Measurements from ENCODE around the gene SEMG2.

DNA sequence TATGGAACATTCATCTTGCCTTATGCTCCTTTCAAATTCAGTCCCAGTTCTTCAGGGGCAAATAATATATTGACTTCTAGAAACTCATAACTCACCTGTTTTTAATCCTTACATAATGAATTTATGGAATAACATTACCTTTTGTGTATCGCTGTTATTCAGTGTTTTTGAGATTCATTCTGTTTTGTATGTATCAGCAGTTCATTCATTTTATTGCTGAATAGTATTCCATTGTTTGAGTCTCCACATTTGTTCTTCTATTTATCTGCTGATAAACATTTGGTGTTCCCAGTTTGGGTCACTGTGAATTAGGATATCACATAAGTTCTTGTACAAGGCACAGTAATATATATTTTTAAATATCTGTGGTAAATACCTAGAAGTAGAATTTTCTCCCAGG, 5.1 kb downstream of the SEMG2 start:
- TF ChIP-seq, protein P1, sequence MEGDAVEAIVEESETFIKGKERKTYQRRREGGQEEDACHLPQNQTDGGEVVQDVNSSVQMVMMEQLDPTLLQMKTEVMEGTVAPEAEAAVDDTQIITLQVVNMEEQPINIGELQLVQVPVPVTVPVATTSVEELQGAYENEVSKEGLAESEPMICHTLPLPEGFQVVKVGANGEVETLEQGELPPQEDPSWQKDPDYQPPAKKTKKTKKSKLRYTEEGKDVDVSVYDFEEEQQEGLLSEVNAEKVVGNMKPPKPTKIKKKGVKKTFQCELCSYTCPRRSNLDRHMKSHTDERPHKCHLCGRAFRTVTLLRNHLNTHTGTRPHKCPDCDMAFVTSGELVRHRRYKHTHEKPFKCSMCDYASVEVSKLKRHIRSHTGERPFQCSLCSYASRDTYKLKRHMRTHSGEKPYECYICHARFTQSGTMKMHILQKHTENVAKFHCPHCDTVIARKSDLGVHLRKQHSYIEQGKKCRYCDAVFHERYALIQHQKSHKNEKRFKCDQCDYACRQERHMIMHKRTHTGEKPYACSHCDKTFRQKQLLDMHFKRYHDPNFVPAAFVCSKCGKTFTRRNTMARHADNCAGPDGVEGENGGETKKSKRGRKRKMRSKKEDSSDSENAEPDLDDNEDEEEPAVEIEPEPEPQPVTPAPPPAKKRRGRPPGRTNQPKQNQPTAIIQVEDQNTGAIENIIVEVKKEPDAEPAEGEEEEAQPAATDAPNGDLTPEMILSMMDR (IDR thresholded peaks at IDR 0.05) = no peak
- TF ChIP-seq, protein P2, sequence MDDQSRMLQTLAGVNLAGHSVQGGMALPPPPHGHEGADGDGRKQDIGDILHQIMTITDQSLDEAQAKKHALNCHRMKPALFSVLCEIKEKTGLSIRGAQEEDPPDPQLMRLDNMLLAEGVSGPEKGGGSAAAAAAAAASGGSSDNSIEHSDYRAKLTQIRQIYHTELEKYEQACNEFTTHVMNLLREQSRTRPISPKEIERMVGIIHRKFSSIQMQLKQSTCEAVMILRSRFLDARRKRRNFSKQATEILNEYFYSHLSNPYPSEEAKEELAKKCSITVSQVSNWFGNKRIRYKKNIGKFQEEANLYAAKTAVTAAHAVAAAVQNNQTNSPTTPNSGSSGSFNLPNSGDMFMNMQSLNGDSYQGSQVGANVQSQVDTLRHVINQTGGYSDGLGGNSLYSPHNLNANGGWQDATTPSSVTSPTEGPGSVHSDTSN (IDR thresholded peaks at IDR 0.05) = no peak
- TF ChIP-seq, protein P3, sequence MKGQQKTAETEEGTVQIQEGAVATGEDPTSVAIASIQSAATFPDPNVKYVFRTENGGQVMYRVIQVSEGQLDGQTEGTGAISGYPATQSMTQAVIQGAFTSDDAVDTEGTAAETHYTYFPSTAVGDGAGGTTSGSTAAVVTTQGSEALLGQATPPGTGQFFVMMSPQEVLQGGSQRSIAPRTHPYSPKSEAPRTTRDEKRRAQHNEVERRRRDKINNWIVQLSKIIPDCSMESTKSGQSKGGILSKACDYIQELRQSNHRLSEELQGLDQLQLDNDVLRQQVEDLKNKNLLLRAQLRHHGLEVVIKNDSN (IDR thresholded peaks at IDR 0.05; ENCODE audit: borderline replicate concordance, low read depth) = no peak
- TF ChIP-seq, protein P4, sequence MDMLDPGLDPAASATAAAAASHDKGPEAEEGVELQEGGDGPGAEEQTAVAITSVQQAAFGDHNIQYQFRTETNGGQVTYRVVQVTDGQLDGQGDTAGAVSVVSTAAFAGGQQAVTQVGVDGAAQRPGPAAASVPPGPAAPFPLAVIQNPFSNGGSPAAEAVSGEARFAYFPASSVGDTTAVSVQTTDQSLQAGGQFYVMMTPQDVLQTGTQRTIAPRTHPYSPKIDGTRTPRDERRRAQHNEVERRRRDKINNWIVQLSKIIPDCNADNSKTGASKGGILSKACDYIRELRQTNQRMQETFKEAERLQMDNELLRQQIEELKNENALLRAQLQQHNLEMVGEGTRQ (IDR thresholded peaks at IDR 0.05; ENCODE audit: borderline replicate concordance, low read depth, low read length) = no peak
- TF ChIP-seq, protein P5, sequence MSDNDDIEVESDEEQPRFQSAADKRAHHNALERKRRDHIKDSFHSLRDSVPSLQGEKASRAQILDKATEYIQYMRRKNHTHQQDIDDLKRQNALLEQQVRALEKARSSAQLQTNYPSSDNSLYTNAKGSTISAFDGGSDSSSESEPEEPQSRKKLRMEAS (IDR thresholded peaks at IDR 0.05; ENCODE audit: low read depth) = no peak
- no peak for TF ChIP-seq MXI1 (IDR thresholded peaks at IDR 0.05; ENCODE audit: low read depth, low read length)
